Endodermal cell (in vitro differentiated cells): ENCODE results near the gene ZNF616. TPM values are rescaled to one million over a fixed set of nuclear protein-coding genes. Genes with fewer than 3 reads are reported as not detected.

Experiments
- DNase-seq: peaks from one replicate; pipeline ENCODE4 v3.0.0-alpha.2; 2017
- H3K27ac ChIP-seq: 2 replicates; pipeline ENCODE4 v1.5.1; 2013; ENCODE audit warnings: mild to moderate bottlenecking, low read depth, low read length, moderate library complexity
- H3K27me3 ChIP-seq: 2 replicates; pipeline ENCODE4 v1.6.1; 2013; ENCODE audit warnings: mild to moderate bottlenecking, low read length, moderate library complexity; ENCODE audit not compliant: insufficient read depth, control insufficient read depth, poor library complexity, severe bottlenecking
- H3K36me3 ChIP-seq: 2 replicates; pipeline ENCODE4 v1.7.0; 2013; ENCODE audit warnings: mild to moderate bottlenecking, low read length, moderate library complexity; ENCODE audit not compliant: control insufficient read depth, insufficient read depth
- H3K4me1 ChIP-seq: one replicate; pipeline ENCODE4 v1.7.0; 2013; ENCODE audit warnings: low read length; ENCODE audit not compliant: control insufficient read depth, insufficient read depth
- H3K4me3 ChIP-seq: 2 replicates; pipeline ENCODE4 v1.5.1; 2013; ENCODE audit warnings: mild to moderate bottlenecking, low read length, moderate library complexity
- H3K9ac ChIP-seq: 2 replicates; pipeline ENCODE4 v1.6.1; 2013; ENCODE audit warnings: mild to moderate bottlenecking, low read length, moderate library complexity; ENCODE audit not compliant: poor library complexity, severe bottlenecking; ENCODE audit errors: extremely low read depth
- H3K9me3 ChIP-seq: 2 replicates; pipeline ENCODE4 v1.6.1; 2013; ENCODE audit warnings: mild to moderate bottlenecking, low read length, moderate library complexity; ENCODE audit not compliant: control insufficient read depth
- H3K27ac Mint-ChIP-seq: 2 replicates; pipeline ENCODE4 v1.8.0; 2020; ENCODE audit warnings: mixed read lengths
- H3K27me3 Mint-ChIP-seq: 2 replicates; pipeline ENCODE4 v1.8.0; 2021; ENCODE audit warnings: mild to moderate bottlenecking, mixed read lengths; ENCODE audit not compliant: insufficient read depth
- H3K36me3 Mint-ChIP-seq: 2 replicates; pipeline ENCODE4 v1.8.0; 2020; ENCODE audit warnings: low read depth, mixed read lengths
- H3K4me1 Mint-ChIP-seq: 2 replicates; pipeline ENCODE4 v1.8.0; 2020; ENCODE audit warnings: mixed read lengths
- H3K4me3 Mint-ChIP-seq: 2 replicates; pipeline ENCODE4 v1.8.0; 2020; ENCODE audit warnings: mild to moderate bottlenecking, moderate library complexity, mixed read lengths
- H3K9me3 Mint-ChIP-seq: 2 replicates; pipeline ENCODE4 v1.8.0; 2020; ENCODE audit warnings: mild to moderate bottlenecking, mixed read lengths
- CTCF ChIP-seq: fragments of 200-600 bp; sonication (generic); conservative IDR thresholded peaks from 2 replicates; pipeline ENCODE4 v1.5.0; 2021; ENCODE audit warnings: antibody characterized with exemption, mild to moderate bottlenecking
- WGBS, 2 experiments: methylation state at CpG; one replicate each; pipeline versions ENCODE4 v1.1.5 to v1.1.7; 2013; ENCODE audit warnings: missing lambda C conversion rate in 2 of 2, mixed read lengths in 1 of 2; ENCODE audit not compliant: insufficient coverage in 1 of 2, insufficient read length in 1 of 2; 5-methylcytosine and 5-hydroxymethylcytosine counted together
- total RNA-seq, 2 donors: library from RNA; stranded (reverse); fragmentation: NEBNext Ultra II Directional in 1 of 2; extraction: Animal tissue kit (Norgen Biotek cat#: 25700) in 1 of 2; gene quantifications; 2 replicates in 1 of 2; 3 replicates in 1 of 2; pipeline ENCODE4 v1.2.1, GENCODE V29; 2021

ZNF616 gene
- total RNA-seq, 2 donors from 2014 or later: 23.5 to 24.5 TPM

DNA sequence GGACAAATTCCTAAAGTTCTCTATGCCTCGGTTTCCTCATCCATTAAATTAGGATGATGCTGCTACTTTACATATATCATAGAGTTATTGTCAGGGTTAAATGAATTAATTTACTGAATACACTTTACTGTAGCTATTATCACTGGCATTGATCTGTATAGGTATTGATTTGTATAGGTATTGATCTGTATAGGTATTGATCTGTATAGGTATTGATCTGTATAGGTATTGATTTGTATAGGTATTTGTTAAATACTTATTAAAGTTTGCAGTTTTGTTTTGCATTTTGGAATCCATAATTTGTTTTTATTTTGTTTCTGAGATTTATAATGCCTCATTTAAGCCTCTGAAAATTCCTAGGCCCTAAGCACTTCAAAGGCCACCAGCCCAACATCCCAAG lies 47.7 kb upstream of the ZNF616 start:
- Mint-ChIP-seq H3K4me1 (peaks cover 20% of the 10 kb centered on the region), H3K27ac (no peak overlapping the region), H3K27me3 (no peaks in the 10 kb centered on the region), H3K4me3 (no peak overlapping the region), H3K36me3 (peaks cover 8% of the 10 kb centered on the region), H3K9me3 (no peaks in the 10 kb centered on the region)
- Histone ChIP-seq H3K4me1 (no peaks in the 10 kb centered on the region), H3K9ac (no peak overlapping the region), H3K27me3 (no peaks in the 10 kb centered on the region), H3K9me3 (no peaks in the 10 kb centered on the region), H3K36me3 (peaks cover 10% of the 10 kb centered on the region), H3K4me3 (no peak overlapping the region), H3K27ac (no peak overlapping the region)
- no CpG with 5 or more reads among the region's 1 CpG for WGBS, 2 experiments
- TF ChIP-seq CTCF: no peak
- DNase-seq: no peak

- Mint-ChIP-seq H3K27me3 (no peaks in the 10 kb centered on the region), H3K27ac (peak overlapping the region; percentile 56), H3K36me3 (no peaks in the 10 kb centered on the region), H3K4me3 (no peak overlapping the region), H3K9me3 (peaks cover 31% of the 10 kb centered on the region), H3K4me1 (peaks cover 14% of the 10 kb centered on the region)
- TF ChIP-seq CTCF: no peak
- peaks cover 10% of the 10 kb centered on the region for H3K9me3 ChIP-seq
- peak overlapping the region; percentile 28 for H3K4me3 ChIP-seq
- H3K4me1 ChIP-seq: no peaks in the 10 kb centered on the region
- no peak overlapping the region for H3K9ac ChIP-seq
- no peaks in the 10 kb centered on the region for H3K27me3 ChIP-seq
- no peaks in the 10 kb centered on the region for H3K36me3 ChIP-seq
- no peak overlapping the region for H3K27ac ChIP-seq
- WGBS, 2 experiments: 72 to 75% methylated on average over 6 to 10 of the region's 10 CpGs
- DNase-seq: peak; percentile 74
These were observed 36.8 kb upstream of the ZNF616 start for GRCh38 chr19:52176574-52176973.

DNA sequence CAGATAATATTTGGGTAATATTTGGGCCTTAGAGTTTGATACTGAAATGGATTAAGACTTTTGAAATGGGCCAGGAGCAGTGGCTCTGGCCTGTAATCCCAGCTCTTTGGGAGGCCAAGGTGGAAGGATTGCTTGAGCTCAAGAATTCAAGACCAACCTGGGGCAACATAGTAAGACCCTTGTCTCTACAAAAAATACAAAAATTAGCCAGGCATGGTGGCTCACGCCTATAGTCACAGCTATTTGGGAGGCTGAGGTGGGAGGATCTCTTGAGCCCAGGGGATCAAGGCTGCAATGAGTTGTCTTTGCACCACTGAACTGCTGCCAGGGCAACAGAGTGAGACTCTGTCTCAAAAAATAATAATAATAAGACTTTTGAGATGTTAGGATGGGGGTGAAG lies 32.6 kb upstream of the ZNF616 start:
- H3K9ac ChIP-seq: no peak overlapping the region
- H3K27ac ChIP-seq: no peak overlapping the region
- no peak for TF ChIP-seq CTCF
- no peak for DNase-seq
- no peaks in the 10 kb centered on the region for H3K27me3 ChIP-seq
- H3K4me3 ChIP-seq: peak overlapping the region; percentile 100
- no peak overlapping the region for H3K27ac Mint-ChIP-seq
- peaks cover 22% of the 10 kb centered on the region for H3K36me3 ChIP-seq
- no peaks in the 10 kb centered on the region for H3K4me1 ChIP-seq
- peaks cover 21% of the 10 kb centered on the region for H3K36me3 Mint-ChIP-seq
- H3K9me3 ChIP-seq: peaks cover 21% of the 10 kb centered on the region
- H3K27me3 Mint-ChIP-seq: no peaks in the 10 kb centered on the region
- H3K4me1 Mint-ChIP-seq: peaks cover 28% of the 10 kb centered on the region
- whole genome bisulfite sequencing, 2 experiments: 92% methylated on average over 1 of the region's 1 CpG; no CpG with 5 or more reads in 1 of the 2 experiments
- H3K9me3 Mint-ChIP-seq: peaks cover 36% of the 10 kb centered on the region
- H3K4me3 Mint-ChIP-seq: peak overlapping the region; percentile 91
